H1 (cell line): ENCODE measurements around the gene SLC6A8. TPM values are rescaled to one million over a fixed set of nuclear protein-coding genes. Genes with fewer than 3 reads are reported as not detected.

Experiments used
- CTCF ChIA-PET: fragments of 300-600 bp; sonication (Branson Sonifier 250); formaldehyde crosslinking; loops from one replicate; lab custom pipeline; 2021; ENCODE audit not compliant: partially characterized antibody; lab: Charles Lee
- POLR2A ChIA-PET: fragments of 300-600 bp; sonication (Branson Sonifier 250); formaldehyde crosslinking; loops from one replicate; lab custom pipeline; 2021; ENCODE audit warnings: inconsistent platforms; ENCODE audit not compliant: partially characterized antibody; lab: Charles Lee
- DNase-seq, 2 experiments: peaks; one replicate each; pipeline versions ENCODE4 v3.0.0 to v3.0.0-alpha.2; 2010 to 2022; ENCODE audit warnings: low spot score in 2 of 2, low read depth in 1 of 2, mixed read lengths in 1 of 2
- FAIRE-seq: peaks from 2 replicates; lab custom pipeline; 2011; peaks lifted over from hg19 to GRCh38; lab: Jason Lieb, UNC
- H2AFZ ChIP-seq: 2 replicates; pipeline ENCODE4 v1.8.1; 2012; ENCODE audit warnings: low read length, inconsistent platforms
- H2AK5ac ChIP-seq: 2 replicates; pipeline ENCODE4 v1.6.1; 2013; ENCODE audit warnings: low read depth, low read length
- H2BK120ac ChIP-seq: replicated peaks from 2 replicates; pipeline ENCODE3; 2013; ENCODE audit warnings: low read depth, low read length, inconsistent platforms
- H2BK12ac ChIP-seq: 2 replicates; pipeline ENCODE4 v1.6.1; 2013; ENCODE audit warnings: low read depth, low read length
- H2BK15ac ChIP-seq: 2 replicates; pipeline ENCODE4 v1.6.1; 2013; ENCODE audit warnings: low read length
- H2BK20ac ChIP-seq: 2 replicates; pipeline ENCODE4 v1.6.1; 2013; ENCODE audit warnings: low read length
- H2BK5ac ChIP-seq: 2 replicates; pipeline ENCODE4 v1.6.1; 2013; ENCODE audit warnings: low read depth, low read length
- H3K14ac ChIP-seq: 2 replicates; pipeline ENCODE4 v1.6.1; 2013; ENCODE audit warnings: inconsistent platforms; ENCODE audit not compliant: insufficient read length
- H3K18ac ChIP-seq: 2 replicates; pipeline ENCODE4 v1.6.1; 2013; ENCODE audit warnings: low read length; ENCODE audit errors: extremely low read depth
- H3K23ac ChIP-seq: 2 replicates; pipeline ENCODE4 v1.6.1; 2013; ENCODE audit warnings: inconsistent platforms; ENCODE audit not compliant: insufficient read length
- H3K23me2 ChIP-seq: 2 replicates; pipeline ENCODE4 v1.6.1; 2013; ENCODE audit warnings: low read depth, low read length
- H3K27ac ChIP-seq: 2 replicates; pipeline ENCODE4 v1.6.1; 2011; ENCODE audit warnings: low read depth, low read length, inconsistent platforms
- H3K27me3 ChIP-seq, 4 experiments: replicated peaks in 1 of 4; 1 replicate in 1 of 4; 2 replicates in 3 of 4; pipeline versions ENCODE4 v1.6.1 to v1.8.1; 2011 to 2013; ENCODE audit warnings: low read length in 3 of 4, mild to moderate bottlenecking in 3 of 4, inconsistent platforms in 2 of 4, mixed read lengths in 2 of 4, moderate library complexity in 1 of 4; ENCODE audit not compliant: control insufficient read depth in 3 of 4, insufficient read depth in 3 of 4; ENCODE audit errors: extremely low read depth in 1 of 4
- H3K36me3 ChIP-seq, 4 experiments: 2 replicates each; pipeline versions ENCODE4 v1.6.1 to v1.8.1; 2011 to 2013; ENCODE audit warnings: mild to moderate bottlenecking in 4 of 4, low read length in 3 of 4, moderate library complexity in 2 of 4, control low read depth in 1 of 4, inconsistent platforms in 1 of 4; ENCODE audit not compliant: insufficient read depth in 4 of 4, control insufficient read depth in 2 of 4
- H3K4ac ChIP-seq: replicated peaks from 2 replicates; pipeline ENCODE3; 2013; ENCODE audit warnings: low read length, low read depth, mixed read lengths, inconsistent platforms; ENCODE audit not compliant: insufficient read length
- H3K4me1 ChIP-seq, 4 experiments: replicated peaks in 1 of 4; 1 replicate in 1 of 4; 2 replicates in 3 of 4; pipeline versions ENCODE4 v1.6.1 to v1.8.1; 2011 to 2013; ENCODE audit warnings: low read length in 3 of 4, inconsistent platforms in 2 of 4, mixed read lengths in 1 of 4; ENCODE audit not compliant: insufficient read depth in 4 of 4, control insufficient read depth in 3 of 4
- H3K4me2 ChIP-seq, 2 experiments: 2 replicates each; pipeline versions ENCODE4 v1.6.1 to v1.8.1; 2011 to 2013; ENCODE audit warnings: low read depth in 2 of 2, low read length in 2 of 2, control low read depth in 1 of 2, inconsistent platforms in 1 of 2, mild to moderate bottlenecking in 1 of 2; ENCODE audit not compliant: insufficient read depth in 1 of 2
- H3K4me3 ChIP-seq, 4 experiments: fragments of 200-600, 300-600 bp in 1 of 4; sonication (generic), shearing (Covaris generic), sonication (Bioruptor Twin) in 1 of 4; 2 replicates each; pipeline versions ENCODE4 v1.5.1 to v1.8.1; 2011 to 2016; ENCODE audit warnings: low read length in 4 of 4, low read depth in 3 of 4, control low read depth in 2 of 4, inconsistent platforms in 2 of 4, mild to moderate bottlenecking in 2 of 4, mixed read lengths in 1 of 4, moderate library complexity in 1 of 4; ENCODE audit not compliant: insufficient read depth in 2 of 4; ENCODE audit errors: extremely low read depth in 1 of 4
- H3K56ac ChIP-seq: replicated peaks from 2 replicates; pipeline ENCODE3; 2013; ENCODE audit warnings: low read depth, mild to moderate bottlenecking, mixed read lengths, low read length, inconsistent platforms; ENCODE audit not compliant: insufficient read length
- H3K79me1 ChIP-seq: 2 replicates; pipeline ENCODE4 v1.6.1; 2013; ENCODE audit warnings: low read depth, low read length, control low read depth
- H3K79me2 ChIP-seq, 2 experiments: 2 replicates each; pipeline versions ENCODE4 v1.6.1 to v1.8.1; 2012 to 2013; ENCODE audit warnings: low read length in 2 of 2, mild to moderate bottlenecking in 2 of 2, inconsistent platforms in 1 of 2; ENCODE audit not compliant: insufficient read depth in 2 of 2, control insufficient read depth in 1 of 2
- H3K9ac ChIP-seq, 4 experiments: replicated peaks in 1 of 4; 1 replicate in 1 of 4; 2 replicates in 3 of 4; pipeline versions ENCODE4 v1.6.1 to v1.8.1; 2011 to 2013; ENCODE audit warnings: low read depth in 3 of 4, low read length in 3 of 4, control low read depth in 2 of 4, mild to moderate bottlenecking in 2 of 4, moderate library complexity in 2 of 4, inconsistent platforms in 1 of 4; ENCODE audit errors: extremely low read depth in 1 of 4
- H3K9me3 ChIP-seq, 2 experiments: 2 replicates each; pipeline versions ENCODE4 v1.6.1 to v1.8.1; 2012 to 2013; ENCODE audit warnings: mild to moderate bottlenecking in 2 of 2, moderate library complexity in 2 of 2, control low read depth in 1 of 2, inconsistent platforms in 1 of 2, low read depth in 1 of 2, low read length in 1 of 2, mixed read lengths in 1 of 2; ENCODE audit not compliant: insufficient read depth in 2 of 2
- H4K20me1 ChIP-seq, 2 experiments: replicated peaks in 1 of 2; 2 replicates each; pipeline versions ENCODE3 to v1.8.1; 2011 to 2013; ENCODE audit warnings: inconsistent platforms in 2 of 2, low read length in 2 of 2, mild to moderate bottlenecking in 1 of 2; ENCODE audit not compliant: insufficient read depth in 2 of 2, control insufficient read depth in 1 of 2
- H4K5ac ChIP-seq: 2 replicates; pipeline ENCODE4 v1.6.1; 2013; ENCODE audit warnings: low read length, low read depth, mixed read lengths, inconsistent platforms; ENCODE audit not compliant: insufficient read length
- H4K8ac ChIP-seq: 2 replicates; pipeline ENCODE4 v1.8.0; 2013; ENCODE audit warnings: mild to moderate bottlenecking, moderate library complexity, low read length, inconsistent platforms; ENCODE audit not compliant: insufficient read depth; ENCODE audit errors: extremely low read depth
- H4K91ac ChIP-seq: replicated peaks from 2 replicates; pipeline ENCODE3; 2013; ENCODE audit warnings: low read length, mixed read lengths, inconsistent platforms; ENCODE audit not compliant: insufficient read length
- ASH2L ChIP-seq: fragments of 200-600, 300-600 bp; sonication (generic); IDR thresholded peaks from one replicate; pipeline ENCODE4 v1.7.1; 2017; ENCODE audit warnings: low read length
- BACH1 ChIP-seq: IDR thresholded peaks from 2 replicates; pipeline ENCODE4 v1.6.1; 2012; ENCODE audit warnings: low read length, improper control_type of control experiment
- BRCA1 ChIP-seq: IDR thresholded peaks from 2 replicates; pipeline ENCODE4 v1.6.1; 2012; ENCODE audit warnings: low read depth, low read length, improper control_type of control experiment
- GTF2F1 ChIP-seq: IDR thresholded peaks from 2 replicates; pipeline ENCODE4 v1.6.1; 2012; ENCODE audit warnings: low read depth, low read length, improper control_type of control experiment, borderline replicate concordance
- JUND ChIP-seq: IDR thresholded peaks from 2 replicates; pipeline ENCODE4 v1.6.1; 2011; ENCODE audit warnings: mild to moderate bottlenecking, improper control_type of control experiment, low read length
- RAD21 ChIP-seq, 2 experiments: IDR thresholded peaks in 1 of 2; conservative IDR thresholded peaks in 1 of 2; 2 replicates each; pipeline ENCODE4 v1.6.1; 2011; ENCODE audit warnings: low read depth in 2 of 2, low read length in 2 of 2, improper control_type of control experiment in 1 of 2, inconsistent platforms in 1 of 2, mild to moderate bottlenecking in 1 of 2, moderate library complexity in 1 of 2
- SAP30 ChIP-seq: fragments of 300-600 bp; sonication (generic); IDR thresholded peaks from 2 replicates; pipeline ENCODE4 v1.7.1; 2012; ENCODE audit warnings: low read length, moderate library complexity, mild to moderate bottlenecking, inconsistent platforms; ENCODE audit not compliant: insufficient read depth, insufficient replicate concordance
- SIRT6 ChIP-seq: IDR thresholded peaks from one replicate; pipeline ENCODE4 v1.7.1; 2012; ENCODE audit warnings: low read length, inconsistent platforms
- SIX5 ChIP-seq: IDR thresholded peaks from 2 replicates; pipeline ENCODE4 v1.6.1; 2011; ENCODE audit warnings: mild to moderate bottlenecking, low read depth, low read length
- TAF7 ChIP-seq: optimal IDR thresholded peaks from 2 replicates; pipeline ENCODE3; 2011; ENCODE audit warnings: low read depth, mild to moderate bottlenecking, inconsistent platforms, low read length, moderate library complexity, borderline replicate concordance
- TBP ChIP-seq: IDR thresholded peaks from 2 replicates; pipeline ENCODE4 v1.6.1; 2011; ENCODE audit warnings: low read depth, low read length, improper control_type of control experiment
- WGBS, 2 experiments: shearing (Covaris generic) in 1 of 2; methylation state at CpG; one replicate each; pipeline versions ENCODE4 v1.1.6 to v1.1.7; 2013 to 2015; ENCODE audit warnings: low lambda C conversion rate in 2 of 2, mixed read lengths in 2 of 2, inconsistent platforms in 1 of 2, low coverage in 1 of 2, missing lambda C conversion rate in 1 of 2; ENCODE audit not compliant: insufficient replicate concordance in 2 of 2, insufficient coverage in 1 of 2, insufficient read length in 1 of 2; ENCODE audit errors: extremely low coverage in 1 of 2, missing lambda C conversion rate in 1 of 2; 5-methylcytosine and 5-hydroxymethylcytosine counted together
- polyA plus RNA-seq, 7 experiments: library from polyadenylated mRNA; depleted of rRNA in 3 of 7; stranded (reverse) in 5 of 7; unstranded in 2 of 7; fragments of >200 nt in 5 of 7; fragments of 200-250 nt in 2 of 7; gene quantifications; 1 replicate in 5 of 7; 2 replicates in 1 of 7; 4 replicates in 1 of 7; pipeline versions ENCODE4 v1.2.1 to v1.2.3, GENCODE V29; 2011 to 2013; ENCODE audit warnings: missing spikeins in 2 of 7, mixed read lengths in 2 of 7
- total RNA-seq: library from RNA; stranded (reverse); fragmentation: NEBNext Ultra II Directional; extraction: Animal tissue kit (Norgen Biotek cat#: 25700); gene quantifications from 2 replicates; pipeline ENCODE4 v1.2.1, GENCODE V29; 2021

The SLC6A8 gene
- total and polyA plus RNA-seq, 2 of the 8 experiments (the other 6 are each of a cell fraction or from before 2014, with no cell fraction given) = 87.7 to 94.7 TPM

- H3K14ac ChIP-seq = no peak overlapping the region
- no peak overlapping the region for H2BK20ac ChIP-seq
- no peaks in the 10 kb centered on the region for H3K79me1 ChIP-seq
- no peak overlapping the region for H3K4me3 ChIP-seq
- DNase-seq (no peak), FAIRE-seq (no peak)
- H3K9ac ChIP-seq = no peak overlapping the region
- TF ChIP-seq SIX5 (no peak), ASH2L (no peak), GTF2F1 (no peak), SAP30 (no peak), JUND (no peak), BRCA1 (no peak), SIRT6 (no peak), BACH1 (no peak), TAF7 (no peak), TBP (no peak), RAD21 (IDR thresholded peaks at IDR 0.05 in 1 of 2, conservative IDR thresholded peaks at IDR 0.05 in 1 of 2; ENCODE audit: low read depth in 2 of 2, low read length in 2 of 2) (no peak)
- peaks cover 0 to 10% (median under 1%) of the 10 kb centered on the region in 4 experiments; a peak in 3 of 7 replicates for H3K4me1 ChIP-seq
- no peak overlapping the region for H3K27ac ChIP-seq
- no peak overlapping the region for H4K91ac ChIP-seq
- H3K4ac ChIP-seq = no peak overlapping the region
- POLR2A ChIA-PET = interaction anchor here (0.9 kb wide), 1 partner anchor 27 kb away, joined by 3 read pairs; no protein-coding TSS in a partner anchor
- H2AK5ac ChIP-seq = no peak overlapping the region
- H2BK15ac ChIP-seq = no peak overlapping the region
- CTCF ChIA-PET = interaction anchor here (0.9 to 28.7 kb wide), 15 partner anchors 5 to 209 kb away, joined by 3 to 408 read pairs (median 9); partner anchors contain the start of gene DUSP9
- peaks cover 0 to 10% of the 10 kb centered on the region in 2 experiments for H4K20me1 ChIP-seq
- no peaks in the 10 kb centered on the region; the same call in 1 of the 2 replicates for H3K23me2 ChIP-seq
- H4K8ac ChIP-seq = no peak overlapping the region
- H2BK12ac ChIP-seq = no peak overlapping the region
- H3K56ac ChIP-seq = no peak overlapping the region
- H2BK5ac ChIP-seq = no peak overlapping the region
- 60% methylated on average over 4 of the region's 41 CpGs; no CpG with 5 or more reads in 1 of the 2 experiments for WGBS, 2 experiments
- H3K27me3 ChIP-seq = peaks cover 40 to 43% (median 42%) of the 10 kb centered on the region in 4 experiments
- H3K79me2 ChIP-seq = no peaks in the 10 kb centered on the region
- H2BK120ac ChIP-seq = no peak overlapping the region
- no peaks in the 10 kb centered on the region for H3K9me3 ChIP-seq
- no peak overlapping the region for H3K4me2 ChIP-seq
- no peak overlapping the region for H2AFZ ChIP-seq
- H3K23ac ChIP-seq = no peak overlapping the region
- H3K18ac ChIP-seq = no peak overlapping the region
- peaks cover 0 to 4% (median 0%) of the 10 kb centered on the region in 4 experiments; a peak in 1 of 8 replicates for H3K36me3 ChIP-seq
- no peak overlapping the region for H4K5ac ChIP-seq
Observed at GRCh38 chrX:153649915-153650782, 37.6 kb upstream of the SLC6A8 start.
